SK-N-SH (cell line): Measurements from ENCODE around the gene TLE1. TPM values are rescaled to one million over a fixed set of nuclear protein-coding genes. Genes with fewer than 3 reads are reported as not detected.

ENCODE experiments used
- CTCF ChIA-PET: fragments of 300-600, 350-600 bp; formaldehyde crosslinking; extraction: SDS; loops from one replicate; lab custom pipeline; 2021; lab: Yijun Ruan, JAX
- POLR2A ChIA-PET: fragments of 350-600 bp; sonication (Branson Sonifier 250); formaldehyde crosslinking; extraction: SDS; loops from one replicate; lab custom pipeline; 2020; ENCODE audit warnings: antibody characterized with exemption, inconsistent platforms; lab: Yijun Ruan, JAX
- DNase-seq: peaks from one replicate; pipeline ENCODE4 v3.0.0; 2012
- H2AFZ ChIP-seq: fragments of 200-600 bp; sonication (generic); 2 replicates; pipeline ENCODE4 v1.8.1; 2016; ENCODE audit warnings: antibody characterized with exemption, mild to moderate bottlenecking, low read depth
- H3F3A ChIP-seq: fragments of 200-600 bp; sonication (generic); replicated peaks from 2 replicates; pipeline ENCODE3; 2016; ENCODE audit warnings: antibody characterized with exemption, mild to moderate bottlenecking; ENCODE audit not compliant: insufficient read depth
- H3K27ac ChIP-seq, 2 experiments: fragments of 200-500 bp in 1 of 2; fragments of 200-600 bp in 1 of 2; sonication (Bioruptor generic) in 1 of 2; sonication (generic), shearing (Covaris generic) in 1 of 2; 2 replicates each; pipeline versions ENCODE4 v1.5.1 to v1.6.1; 2014 to 2016; ENCODE audit warnings: low read depth in 2 of 2, inconsistent platforms in 1 of 2, low read length in 1 of 2, mild to moderate bottlenecking in 1 of 2, mixed read lengths in 1 of 2
- H3K27me3 ChIP-seq: fragments of 200-600 bp; sonication (generic), shearing (Covaris generic); 2 replicates; pipeline ENCODE4 v1.6.1; 2016; ENCODE audit warnings: mixed run types; ENCODE audit not compliant: insufficient read depth
- H3K36me3 ChIP-seq, 2 experiments: fragments of 200-500 bp in 1 of 2; fragments of 200-600 bp in 1 of 2; sonication (Bioruptor generic) in 1 of 2; sonication (generic) in 1 of 2; replicated peaks in 1 of 2; 2 replicates each; pipeline versions ENCODE3 to v1.5.1; 2014 to 2016; ENCODE audit warnings: low read length in 1 of 2, mild to moderate bottlenecking in 1 of 2; ENCODE audit not compliant: insufficient read depth in 2 of 2, control insufficient read depth in 1 of 2
- H3K4me1 ChIP-seq, 2 experiments: fragments of 200-500 bp in 1 of 2; fragments of 200-600 bp in 1 of 2; sonication (Bioruptor generic) in 1 of 2; sonication (generic), shearing (Covaris generic) in 1 of 2; 2 replicates each; pipeline versions ENCODE4 v1.5.1 to v1.6.1; 2014 to 2016; ENCODE audit warnings: low read depth in 1 of 2, low read length in 1 of 2, mixed run types in 1 of 2; ENCODE audit not compliant: insufficient read depth in 2 of 2, control insufficient read depth in 1 of 2
- H3K4me2 ChIP-seq: fragments of 200-600 bp; sonication (generic), shearing (Covaris generic); 2 replicates; pipeline ENCODE4 v1.6.1; 2017; ENCODE audit warnings: mixed run types
- H3K4me3 ChIP-seq, 2 experiments: fragments of 200-500 bp in 1 of 2; fragments of 200-600 bp in 1 of 2; sonication (Bioruptor generic) in 1 of 2; sonication (generic), shearing (Covaris generic) in 1 of 2; 2 replicates each; pipeline versions ENCODE4 v1.5.1 to v1.8.1; 2014 to 2016; ENCODE audit warnings: low read depth in 2 of 2, inconsistent platforms in 1 of 2, low read length in 1 of 2, mild to moderate bottlenecking in 1 of 2, mixed read lengths in 1 of 2, moderate library complexity in 1 of 2
- H3K79me2 ChIP-seq: fragments of 200-600 bp; sonication (generic); 2 replicates; pipeline ENCODE4 v1.8.1; 2017; ENCODE audit warnings: mild to moderate bottlenecking; ENCODE audit not compliant: insufficient read depth
- H3K9ac ChIP-seq: fragments of 200-600 bp; sonication (generic); 2 replicates; pipeline ENCODE4 v1.6.1; 2017; ENCODE audit warnings: mixed run types
- H3K9me2 ChIP-seq: fragments of 200-600 bp; sonication (generic); 2 replicates; pipeline ENCODE4 v1.6.1; 2017; ENCODE audit warnings: mixed run types
- H3K9me3 ChIP-seq: fragments of 200-600 bp; sonication (generic); 2 replicates; pipeline ENCODE4 v1.6.1; 2017; ENCODE audit warnings: mixed run types, mild to moderate bottlenecking, moderate library complexity
- H4K20me1 ChIP-seq: fragments of 200-600 bp; sonication (generic); 2 replicates; pipeline ENCODE4 v1.6.1; 2017; ENCODE audit warnings: mild to moderate bottlenecking, mixed run types; ENCODE audit not compliant: insufficient read depth
- CHD2 ChIP-seq: fragments of 150-350 bp; IDR thresholded peaks from 2 replicates; pipeline ENCODE4 v1.6.1; 2018; ENCODE audit warnings: low read length; ENCODE audit not compliant: partially characterized antibody
- EP300 ChIP-seq, 2 experiments: IDR thresholded peaks; 2 replicates each; pipeline versions ENCODE4 v1.4.0 to v1.6.1; 2012; ENCODE audit warnings: borderline replicate concordance in 1 of 2, low read depth in 1 of 2, low read length in 1 of 2
- FOSL2 ChIP-seq: IDR thresholded peaks from 2 replicates; pipeline ENCODE4 v1.4.0; 2012; ENCODE audit warnings: low read depth, mild to moderate bottlenecking, moderate library complexity, borderline replicate concordance
- FOXJ3 ChIP-seq: sonication (generic); formaldehyde crosslinking; IDR thresholded peaks from 2 replicates; pipeline ENCODE4 v1.5.1; 2020; ENCODE audit warnings: mild to moderate bottlenecking, missing genetic modification reagents
- FOXM1 ChIP-seq: IDR thresholded peaks from 2 replicates; pipeline ENCODE4 v1.4.0; 2012; ENCODE audit warnings: low read depth, mild to moderate bottlenecking
- NRF1 ChIP-seq: IDR thresholded peaks from 2 replicates; pipeline ENCODE4 v1.6.1; 2012; ENCODE audit warnings: low read depth, mild to moderate bottlenecking, low read length
- RAD21 ChIP-seq: IDR thresholded peaks from 2 replicates; pipeline ENCODE4 v1.6.1; 2012; ENCODE audit warnings: mild to moderate bottlenecking, low read length
- RCOR1 ChIP-seq: fragments of 150-350 bp; IDR thresholded peaks from 2 replicates; pipeline ENCODE4 v1.6.1; 2017; ENCODE audit warnings: antibody characterized with exemption, low read length
- RFX5 ChIP-seq: IDR thresholded peaks from 2 replicates; pipeline ENCODE4 v1.6.1; 2012; ENCODE audit warnings: mild to moderate bottlenecking, improper control_type of control experiment, low read length
- RXRA ChIP-seq: IDR thresholded peaks from 2 replicates; pipeline ENCODE4 v1.4.0; 2012; ENCODE audit warnings: low read depth, mild to moderate bottlenecking, borderline replicate concordance
- SIN3A ChIP-seq: IDR thresholded peaks from 2 replicates; pipeline ENCODE4 v1.6.1; 2012; ENCODE audit warnings: low read depth, mild to moderate bottlenecking, low read length, moderate library complexity, borderline replicate concordance
- SMC3 ChIP-seq: IDR thresholded peaks from 2 replicates; pipeline ENCODE4 v1.6.1; 2012; ENCODE audit warnings: low read depth, low read length, improper control_type of control experiment
- TEAD4 ChIP-seq: IDR thresholded peaks from 2 replicates; pipeline ENCODE4 v1.4.0; 2012; ENCODE audit warnings: mild to moderate bottlenecking, borderline replicate concordance; ENCODE audit not compliant: insufficient read depth
- WGBS: methylation state at CpG from one replicate; pipeline ENCODE4 v1.1.6; 2017; ENCODE audit warnings: low lambda C conversion rate; 5-methylcytosine and 5-hydroxymethylcytosine counted together
- polyA plus RNA-seq, 3 experiments: library from polyadenylated mRNA; depleted of rRNA; stranded (reverse); fragments of >200 nt; gene quantifications; 2 replicates each; pipeline ENCODE4 v1.2.3, GENCODE V29; 2012
- TF ChIP-seq, protein P1 (sequence below): fragments of 150-350 bp; IDR thresholded peaks from 2 replicates; pipeline ENCODE4 v1.6.1; 2016; ENCODE audit warnings: mild to moderate bottlenecking, low read depth, low read length
- TF ChIP-seq, protein P2 (sequence below): fragments of 150-350 bp; IDR thresholded peaks from 2 replicates; pipeline ENCODE4 v1.6.1; 2017; ENCODE audit warnings: antibody characterized with exemption, low read length, low read depth, borderline replicate concordance
- TF ChIP-seq, protein P3 (sequence below): IDR thresholded peaks from 2 replicates; pipeline ENCODE4 v1.4.0; 2012; ENCODE audit warnings: low read depth
- TF ChIP-seq, protein P4 (sequence below): IDR thresholded peaks from 2 replicates; pipeline ENCODE4; 2012
- TF ChIP-seq, protein P5 (sequence below): IDR thresholded peaks from 2 replicates; pipeline ENCODE4 v1.4.0; 2012; ENCODE audit warnings: low read depth, borderline replicate concordance
- TF ChIP-seq, protein P6 (sequence below): IDR thresholded peaks from 2 replicates; pipeline ENCODE4 v1.4.0; 2012; ENCODE audit warnings: low read depth, borderline replicate concordance

Gene TLE1
- polyA plus RNA-seq, 1 of the 3 experiments (the other 2 are of a cell fraction): 33.0 TPM

DNA sequence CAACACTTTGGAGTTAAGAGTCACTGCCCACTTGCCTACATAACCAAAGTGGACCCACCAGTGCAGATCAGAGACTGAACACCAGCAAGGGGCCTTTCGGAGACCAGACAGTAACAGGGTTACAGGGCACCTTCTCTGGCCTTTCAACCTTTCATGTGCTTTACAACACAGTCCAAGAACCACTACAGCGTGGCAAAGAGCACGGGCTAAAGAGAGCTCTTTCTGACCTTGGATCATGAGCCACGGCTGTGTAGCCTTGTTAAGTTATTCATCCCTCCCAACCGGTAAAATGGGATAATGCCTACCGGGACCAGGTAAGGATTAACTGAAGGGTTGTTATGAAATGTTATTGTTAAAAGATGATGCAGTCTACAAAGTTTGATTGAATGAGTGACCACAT, 75.0 kb downstream of the TLE1 start:
- no peaks in the 10 kb centered on the region for H4K20me1 ChIP-seq
- no peaks in the 10 kb centered on the region for H3K79me2 ChIP-seq
- peaks cover 15 to 24% of the 10 kb centered on the region in 2 experiments for H3K36me3 ChIP-seq
- H3K4me3 ChIP-seq: no peak overlapping the region
- TF ChIP-seq, protein P1, sequence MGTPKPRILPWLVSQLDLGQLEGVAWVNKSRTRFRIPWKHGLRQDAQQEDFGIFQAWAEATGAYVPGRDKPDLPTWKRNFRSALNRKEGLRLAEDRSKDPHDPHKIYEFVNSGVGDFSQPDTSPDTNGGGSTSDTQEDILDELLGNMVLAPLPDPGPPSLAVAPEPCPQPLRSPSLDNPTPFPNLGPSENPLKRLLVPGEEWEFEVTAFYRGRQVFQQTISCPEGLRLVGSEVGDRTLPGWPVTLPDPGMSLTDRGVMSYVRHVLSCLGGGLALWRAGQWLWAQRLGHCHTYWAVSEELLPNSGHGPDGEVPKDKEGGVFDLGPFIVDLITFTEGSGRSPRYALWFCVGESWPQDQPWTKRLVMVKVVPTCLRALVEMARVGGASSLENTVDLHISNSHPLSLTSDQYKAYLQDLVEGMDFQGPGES: no peak
- TF ChIP-seq RCOR1 (no peak), EP300 (IDR thresholded peaks at IDR 0.05; ENCODE audit: borderline replicate concordance in 1 of 2, low read depth in 1 of 2, low read length in 1 of 2) (no peak), RXRA (no peak), CHD2 (no peak), SIN3A (no peak), RAD21 (no peak), SMC3 (no peak), RFX5 (no peak), NRF1 (no peak), FOXM1 (no peak), FOXJ3 (CRISPR knock-in tag) (no peak), FOSL2 (no peak), TEAD4 (no peak)
- TF ChIP-seq, protein P2, sequence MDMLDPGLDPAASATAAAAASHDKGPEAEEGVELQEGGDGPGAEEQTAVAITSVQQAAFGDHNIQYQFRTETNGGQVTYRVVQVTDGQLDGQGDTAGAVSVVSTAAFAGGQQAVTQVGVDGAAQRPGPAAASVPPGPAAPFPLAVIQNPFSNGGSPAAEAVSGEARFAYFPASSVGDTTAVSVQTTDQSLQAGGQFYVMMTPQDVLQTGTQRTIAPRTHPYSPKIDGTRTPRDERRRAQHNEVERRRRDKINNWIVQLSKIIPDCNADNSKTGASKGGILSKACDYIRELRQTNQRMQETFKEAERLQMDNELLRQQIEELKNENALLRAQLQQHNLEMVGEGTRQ: no peak
- TF ChIP-seq, protein P3, sequence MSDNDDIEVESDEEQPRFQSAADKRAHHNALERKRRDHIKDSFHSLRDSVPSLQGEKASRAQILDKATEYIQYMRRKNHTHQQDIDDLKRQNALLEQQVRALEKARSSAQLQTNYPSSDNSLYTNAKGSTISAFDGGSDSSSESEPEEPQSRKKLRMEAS: no peak
- TF ChIP-seq, protein P4, sequence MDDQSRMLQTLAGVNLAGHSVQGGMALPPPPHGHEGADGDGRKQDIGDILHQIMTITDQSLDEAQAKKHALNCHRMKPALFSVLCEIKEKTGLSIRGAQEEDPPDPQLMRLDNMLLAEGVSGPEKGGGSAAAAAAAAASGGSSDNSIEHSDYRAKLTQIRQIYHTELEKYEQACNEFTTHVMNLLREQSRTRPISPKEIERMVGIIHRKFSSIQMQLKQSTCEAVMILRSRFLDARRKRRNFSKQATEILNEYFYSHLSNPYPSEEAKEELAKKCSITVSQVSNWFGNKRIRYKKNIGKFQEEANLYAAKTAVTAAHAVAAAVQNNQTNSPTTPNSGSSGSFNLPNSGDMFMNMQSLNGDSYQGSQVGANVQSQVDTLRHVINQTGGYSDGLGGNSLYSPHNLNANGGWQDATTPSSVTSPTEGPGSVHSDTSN: no peak
- TF ChIP-seq, protein P5, sequence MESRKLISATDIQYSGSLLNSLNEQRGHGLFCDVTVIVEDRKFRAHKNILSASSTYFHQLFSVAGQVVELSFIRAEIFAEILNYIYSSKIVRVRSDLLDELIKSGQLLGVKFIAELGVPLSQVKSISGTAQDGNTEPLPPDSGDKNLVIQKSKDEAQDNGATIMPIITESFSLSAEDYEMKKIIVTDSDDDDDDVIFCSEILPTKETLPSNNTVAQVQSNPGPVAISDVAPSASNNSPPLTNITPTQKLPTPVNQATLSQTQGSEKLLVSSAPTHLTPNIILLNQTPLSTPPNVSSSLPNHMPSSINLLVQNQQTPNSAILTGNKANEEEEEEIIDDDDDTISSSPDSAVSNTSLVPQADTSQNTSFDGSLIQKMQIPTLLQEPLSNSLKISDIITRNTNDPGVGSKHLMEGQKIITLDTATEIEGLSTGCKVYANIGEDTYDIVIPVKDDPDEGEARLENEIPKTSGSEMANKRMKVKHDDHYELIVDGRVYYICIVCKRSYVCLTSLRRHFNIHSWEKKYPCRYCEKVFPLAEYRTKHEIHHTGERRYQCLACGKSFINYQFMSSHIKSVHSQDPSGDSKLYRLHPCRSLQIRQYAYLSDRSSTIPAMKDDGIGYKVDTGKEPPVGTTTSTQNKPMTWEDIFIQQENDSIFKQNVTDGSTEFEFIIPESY: no peak
- TF ChIP-seq, protein P6, sequence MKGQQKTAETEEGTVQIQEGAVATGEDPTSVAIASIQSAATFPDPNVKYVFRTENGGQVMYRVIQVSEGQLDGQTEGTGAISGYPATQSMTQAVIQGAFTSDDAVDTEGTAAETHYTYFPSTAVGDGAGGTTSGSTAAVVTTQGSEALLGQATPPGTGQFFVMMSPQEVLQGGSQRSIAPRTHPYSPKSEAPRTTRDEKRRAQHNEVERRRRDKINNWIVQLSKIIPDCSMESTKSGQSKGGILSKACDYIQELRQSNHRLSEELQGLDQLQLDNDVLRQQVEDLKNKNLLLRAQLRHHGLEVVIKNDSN: no peak
- H3K9me3 ChIP-seq: no peaks in the 10 kb centered on the region
- H2AFZ ChIP-seq: no peak overlapping the region
- no peak for DNase-seq
- H3K27me3 ChIP-seq: no peaks in the 10 kb centered on the region
- WGBS: 91% methylated on average over 6 of the region's 6 CpGs
- H3K27ac ChIP-seq: no peak overlapping the region
- H3F3A ChIP-seq: peaks cover 2% of the 10 kb centered on the region
- no peak overlapping the region for H3K4me2 ChIP-seq
- no peak overlapping the region for H3K9ac ChIP-seq
- ChIA-PET POLR2A (no interaction called here), CTCF (no interaction called here)
- no peaks in the 10 kb centered on the region for H3K9me2 ChIP-seq
- H3K4me1 ChIP-seq: peaks cover 8 to 11% of the 10 kb centered on the region in 2 experiments; a peak in 2 of 4 replicates
